ENCODE data around the gene FKBP9. TPM values are rescaled to one million over a fixed set of nuclear protein-coding genes. Genes with fewer than 3 reads are reported as not detected.

FKBP9 gene
- total and polyA plus RNA-seq, 2 donors (not counting 3 experiments of a cell fraction or from before 2014, with no cell fraction given), result 88.7 to 124 TPM

DNA sequence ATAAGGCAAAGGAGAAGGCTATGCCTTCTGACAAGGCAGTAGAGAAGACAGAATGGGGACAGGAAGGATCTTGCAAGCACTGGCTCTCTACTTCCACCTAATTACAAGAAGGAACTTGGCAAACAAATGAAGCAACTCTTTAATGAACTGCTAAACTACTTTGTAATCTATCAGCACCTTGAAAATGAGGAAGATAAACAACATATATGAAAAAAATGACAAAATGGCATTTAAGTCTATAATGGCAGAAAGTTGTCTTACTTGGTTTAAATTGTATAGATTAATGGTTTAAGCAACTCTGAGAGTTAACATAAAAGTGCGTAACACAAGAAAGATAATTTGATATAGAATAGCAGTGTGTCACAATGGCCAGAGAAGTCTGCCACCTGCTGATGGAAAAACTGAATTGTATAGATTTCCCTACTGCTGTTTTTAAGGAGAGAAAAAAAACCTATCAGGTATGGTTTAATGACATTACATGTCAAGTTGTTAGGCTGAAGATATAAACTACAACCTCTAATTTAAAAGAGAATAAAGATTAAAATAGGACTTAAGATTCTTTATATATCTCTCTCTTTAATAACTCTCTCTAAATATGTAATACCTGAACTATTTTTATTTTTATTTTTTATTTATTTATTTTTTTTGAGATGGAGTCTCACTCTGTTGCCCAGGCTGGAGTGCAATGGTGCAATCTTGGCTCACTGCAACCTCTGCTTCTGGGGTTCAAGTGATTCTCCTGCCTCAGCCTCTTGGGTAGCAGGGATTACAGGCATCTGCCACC lies 93.5 kb downstream of the FKBP9 start:
- TF ChIP-seq CTCF (IDR thresholded peaks at IDR 0.05; ENCODE audit: extremely low read depth in 1 of 2, insufficient read depth in 1 of 2, low read depth in 1 of 2, low read length in 2 of 2) (peak; percentile 41 to 52), POLR2A (IDR thresholded peaks at IDR 0.05; ENCODE audit: low read depth, low read length) (no peak)
- Histone ChIP-seq H3K9me1 (replicated peaks; ENCODE audit: control insufficient read depth, extremely low read depth, insufficient read depth, low read length) (no peaks in the 10 kb centered on the region), H4K20me1 (replicated peaks; ENCODE audit: control insufficient read depth, extremely low read depth, insufficient read depth, low read length) (peaks cover 5% of the 10 kb centered on the region), H3K4me2 (ENCODE audit: insufficient read depth, low read length) (no peak overlapping the region), H3K27ac (ENCODE audit: insufficient read depth, low read depth, low read length) (no peak overlapping the region), H3K27me3 (ENCODE audit: control insufficient read depth in 2 of 2, insufficient read depth in 2 of 2, low read length in 2 of 2) (no peaks in the 10 kb centered on the region), H3K79me2 (ENCODE audit: control insufficient read depth, insufficient read depth, low read length) (peaks cover 91% of the 10 kb centered on the region), H3K36me3 (ENCODE audit: control insufficient read depth in 2 of 2, extremely low read depth in 1 of 2, insufficient read depth in 2 of 2, low read length in 2 of 2) (no peaks in the 10 kb centered on the region), H3K9me3 (replicated peaks; ENCODE audit: control insufficient read depth, insufficient read depth, low read length) (no peaks in the 10 kb centered on the region), H3K4me3 (replicated peaks in 1 of 3; ENCODE audit: insufficient read depth in 1 of 3, low read depth in 1 of 3, low read length in 3 of 3) (no peak overlapping the region), H3K9ac (replicated peaks; ENCODE audit: extremely low read depth, insufficient read depth, low read length) (no peak overlapping the region), H2AFZ (ENCODE audit: low read depth, low read length) (no peak overlapping the region), H3K4me1 (ENCODE audit: control insufficient read depth, extremely low read depth, insufficient read depth, low read length) (peaks cover 11% of the 10 kb centered on the region)
- FAIRE-seq (no peak), DNase-seq (ENCODE audit: low read depth, low spot score) (peak; percentile 84)
- BruUV-seq (replicated peaks), result no TSS peak
- ChIA-PET POLR2A (no interaction called here), CTCF (interaction anchor here (1.7 to 2.8 kb wide), 4 partner anchors 11 to 250 kb away, joined by 8 to 11 read pairs (median 10); no protein-coding TSS in a partner anchor)
- intact Hi-C loops (cut with micrococcal nuclease) (loop anchor here (1.0 to 5.0 kb wide), 6 partner anchors 87 to 286 kb away; partner anchors contain the start of gene FKBP9), dilution Hi-C loops (cut with MboI; ENCODE audit: extremely low pct_ligation_motif_present, low sequenced_read_pairs) (no loop called here)

- intact Hi-C loops (cut with micrococcal nuclease), result loop anchor here (1.0 to 5.0 kb wide), 2 partner anchors 9 to 111 kb away; partner anchors contain the start of gene NT5C3A
- peaks cover 1% of the 10 kb centered on the region for H4K20me1 ChIP-seq (replicated peaks; ENCODE audit: control insufficient read depth, extremely low read depth, insufficient read depth, low read length)
- peaks cover 11% of the 10 kb centered on the region for H3K4me1 ChIP-seq (ENCODE audit: control insufficient read depth, extremely low read depth, insufficient read depth, low read length)
- DNase-seq (ENCODE audit: low read depth, low spot score), result no peak
- peaks cover 86% of the 10 kb centered on the region for H3K79me2 ChIP-seq (ENCODE audit: control insufficient read depth, insufficient read depth, low read length)
- ChIA-PET CTCF (interaction anchor here (2.1 to 2.2 kb wide), 2 partner anchors 96 to 207 kb away, joined by 6 to 9 read pairs; partner anchors contain the start of gene FKBP9), POLR2A (no interaction called here)
- no peak overlapping the region for H2AFZ ChIP-seq (ENCODE audit: low read depth, low read length)
- no TSS peak for BruUV-seq (replicated peaks)
- H3K27ac ChIP-seq (ENCODE audit: insufficient read depth, low read depth, low read length), result peak overlapping the region; percentile 69
- no peak overlapping the region for H3K4me3 ChIP-seq (replicated peaks in 1 of 3; ENCODE audit: insufficient read depth in 1 of 3, low read depth in 1 of 3, low read length in 3 of 3)
- H3K9me1 ChIP-seq (replicated peaks; ENCODE audit: control insufficient read depth, extremely low read depth, insufficient read depth, low read length), result no peaks in the 10 kb centered on the region
- dilution Hi-C loops (cut with MboI; ENCODE audit: extremely low pct_ligation_motif_present, low sequenced_read_pairs), result no loop called here
- FAIRE-seq, result no peak
- no peaks in the 10 kb centered on the region for H3K27me3 ChIP-seq (ENCODE audit: control insufficient read depth in 2 of 2, insufficient read depth in 2 of 2, low read length in 2 of 2)
- no peaks in the 10 kb centered on the region for H3K9me3 ChIP-seq (replicated peaks; ENCODE audit: control insufficient read depth, insufficient read depth, low read length)
- TF ChIP-seq JUN (IDR thresholded peaks at IDR 0.05; ENCODE audit: borderline replicate concordance, insufficient read depth, insufficient read length, low read depth), result no peak
- no peak for TF ChIP-seq GATA2 (IDR thresholded peaks at IDR 0.05; ENCODE audit: insufficient read depth, insufficient read length, low read depth, low read length)
- no peak for TF ChIP-seq CTCF (IDR thresholded peaks at IDR 0.05; ENCODE audit: extremely low read depth in 1 of 2, insufficient read depth in 1 of 2, low read depth in 1 of 2, low read length in 2 of 2)
- TF ChIP-seq EZH2 (IDR thresholded peaks at IDR 0.05; ENCODE audit: borderline replicate concordance, low read depth, low read length, severe bottlenecking), result no peak
- TF ChIP-seq POLR2A (IDR thresholded peaks at IDR 0.05; ENCODE audit: low read depth, low read length), result no peak
- TF ChIP-seq FOS (IDR thresholded peaks at IDR 0.05; ENCODE audit: borderline replicate concordance, insufficient read depth, low read length), result no peak
- TF ChIP-seq MYC (IDR thresholded peaks at IDR 0.05; ENCODE audit: low read depth, low read length), result no peak
- no peak for TF ChIP-seq MAX (IDR thresholded peaks at IDR 0.05; ENCODE audit: insufficient read depth, insufficient read length)
- no peak for TF ChIP-seq POLR2AphosphoS5 (IDR thresholded peaks at IDR 0.05; ENCODE audit: insufficient read depth, low read depth, low read length)
- H3K9ac ChIP-seq (replicated peaks; ENCODE audit: extremely low read depth, insufficient read depth, low read length), result no peak overlapping the region
- peak overlapping the region; percentile 25 for H3K4me2 ChIP-seq (ENCODE audit: insufficient read depth, low read length)
- no peaks in the 10 kb centered on the region for H3K36me3 ChIP-seq (ENCODE audit: control insufficient read depth in 2 of 2, extremely low read depth in 1 of 2, insufficient read depth in 2 of 2, low read length in 2 of 2)
Measured at GRCh38 chr7:33053721-33054120, 96.5 kb downstream of the FKBP9 start.

Data from endothelial cell of umbilical vein (primary cell).